ENCODE measurements around the gene GPR78.

The GPR78 gene

DNA sequence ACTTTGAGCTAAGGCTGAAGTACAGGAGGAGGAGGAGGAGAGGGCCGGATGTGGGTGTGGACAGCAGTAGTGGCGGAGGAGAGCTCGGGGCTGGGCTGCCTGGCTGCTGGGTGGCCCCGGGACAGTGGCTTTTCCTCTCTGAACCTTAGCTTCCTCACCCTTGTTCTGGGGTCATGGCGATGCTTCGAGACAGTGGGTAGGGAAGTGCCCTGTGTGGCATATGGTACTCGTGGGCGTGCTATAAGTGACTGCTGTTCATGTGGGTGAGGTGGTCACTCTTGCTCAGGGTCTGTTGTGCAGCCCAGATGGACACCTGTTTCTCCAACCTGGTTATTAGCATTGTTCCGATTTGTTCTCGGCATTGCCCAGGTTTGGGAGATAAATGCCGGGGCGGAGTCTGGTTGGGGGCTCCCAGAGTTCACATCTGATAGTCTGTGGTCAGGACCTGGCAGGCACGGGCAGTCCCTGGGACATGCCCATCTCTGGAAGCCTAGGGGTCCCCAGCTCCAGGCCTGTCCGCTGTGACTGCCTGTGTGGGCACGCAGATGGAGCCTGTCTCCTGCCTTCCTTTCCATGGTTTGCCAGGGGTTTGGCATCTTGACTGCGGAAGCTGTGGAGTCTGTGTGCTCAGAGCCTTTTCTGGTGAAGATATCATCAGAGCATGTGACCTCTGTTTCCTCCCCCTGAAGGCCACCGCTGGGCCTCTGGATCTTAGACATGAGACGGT is 7.4 kb downstream of the GPR78 start:
- no peak for DNase-seq

DNA sequence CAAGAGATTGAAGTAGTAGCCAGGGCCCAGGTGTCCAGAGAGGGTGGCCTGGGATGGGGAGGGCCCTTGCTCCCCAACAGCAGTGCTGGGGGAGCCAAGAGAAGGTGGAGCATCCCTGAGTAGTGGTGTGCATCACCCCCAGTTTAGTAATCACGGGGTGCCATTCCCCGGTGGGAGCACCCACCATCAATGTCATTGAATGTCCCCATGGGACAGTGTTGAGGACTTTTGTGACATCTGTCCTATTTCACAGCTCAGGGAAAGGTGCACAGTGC is 7.9 kb downstream of the GPR78 start:
- DNase-seq = no peak

DNA sequence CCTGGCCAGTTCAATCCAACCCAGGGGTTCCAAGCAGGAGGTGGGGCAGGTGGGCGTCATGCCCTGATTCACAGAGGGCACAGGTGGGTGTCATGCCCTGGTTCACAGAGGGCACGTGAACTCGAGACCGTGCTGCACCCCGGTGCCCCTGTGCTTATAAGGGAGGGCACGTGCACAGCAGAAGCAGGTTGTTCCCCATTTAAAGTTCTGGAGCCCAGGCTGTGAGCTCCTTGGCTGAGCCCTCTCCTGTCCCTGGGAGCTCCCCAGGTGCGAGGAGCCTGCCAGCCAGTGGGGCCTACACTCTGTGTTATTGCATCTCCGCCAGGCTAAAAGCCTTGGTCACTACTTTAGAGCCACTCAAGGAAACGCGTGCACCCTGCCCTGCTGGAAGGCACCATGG is 9.1 kb downstream of the GPR78 start:
- no peak for DNase-seq

DNA sequence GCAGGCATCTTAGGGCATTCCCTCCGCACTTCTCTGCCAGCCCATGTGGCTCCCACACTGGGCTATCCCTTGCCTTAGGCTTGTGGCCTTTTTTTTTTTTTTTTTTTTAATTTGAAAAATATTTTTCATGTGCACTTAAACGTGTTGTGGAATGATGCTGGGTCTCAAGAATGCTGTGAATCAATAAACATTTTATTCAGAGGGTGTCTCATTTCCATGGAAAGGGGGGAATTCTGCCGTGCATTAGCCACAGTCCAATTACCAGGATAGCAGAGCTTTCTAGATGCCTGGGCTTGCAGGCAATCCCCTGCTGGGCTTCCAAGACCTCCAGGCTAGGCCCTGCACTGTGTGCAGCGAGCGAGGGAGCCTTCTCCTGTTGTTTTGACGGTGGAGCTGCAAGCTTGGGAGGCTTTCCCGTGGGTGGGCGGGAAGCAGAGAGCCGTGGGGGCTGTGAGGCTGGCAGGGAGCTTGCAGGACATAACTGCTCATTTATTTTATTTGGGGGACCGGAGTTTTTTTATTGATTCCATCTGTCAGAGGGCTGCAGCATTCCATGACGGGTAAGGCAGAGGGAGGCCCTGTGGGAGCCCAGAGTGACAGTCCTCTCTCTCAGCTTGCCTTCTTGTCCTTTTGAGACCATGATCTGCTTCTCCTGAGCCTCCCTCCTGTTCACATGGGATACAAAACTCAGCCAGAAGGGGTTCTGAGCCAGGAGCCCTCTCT is 9.8 kb downstream of the GPR78 start:
- DNase-seq = no peak

DNA sequence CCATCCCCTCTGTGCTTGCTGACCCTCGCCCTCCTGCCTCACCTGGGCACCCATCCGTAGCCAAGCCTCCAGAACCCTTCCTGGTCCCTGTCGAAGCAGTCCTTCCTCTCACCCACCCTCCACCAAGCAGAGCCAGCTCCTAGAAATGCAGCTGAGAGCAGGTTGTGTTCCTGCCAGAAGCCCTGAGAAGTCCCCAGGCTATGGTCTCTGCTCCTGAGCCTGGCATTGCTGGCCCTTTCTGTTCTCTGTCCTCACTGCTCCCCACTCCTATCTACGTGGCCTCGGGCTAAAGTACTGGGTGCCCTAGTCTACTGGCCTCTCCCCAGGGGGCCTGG is 10.3 kb downstream of the GPR78 start:
- DNase-seq = no peak

DNA sequence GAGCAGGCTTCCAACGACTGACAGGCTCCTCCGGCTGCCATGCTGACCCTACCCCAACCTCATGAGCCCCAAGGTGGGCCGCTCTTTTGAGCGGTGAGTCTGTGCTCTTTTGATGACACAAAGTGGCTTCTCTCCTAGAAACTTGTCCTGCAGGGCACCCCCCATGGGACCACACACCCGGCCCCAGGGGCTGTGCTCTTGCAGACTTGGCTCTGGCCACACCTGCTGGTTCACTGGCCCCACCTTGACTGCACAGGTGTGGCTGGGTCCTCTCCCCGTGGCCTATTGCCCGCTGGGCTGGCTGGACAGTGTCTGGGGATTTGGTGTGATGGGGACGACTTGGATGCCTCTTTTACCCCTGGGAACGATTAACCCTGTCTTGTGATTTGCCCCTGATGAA is 10.9 kb downstream of the GPR78 start:
- DNase-seq = no peak

DNA sequence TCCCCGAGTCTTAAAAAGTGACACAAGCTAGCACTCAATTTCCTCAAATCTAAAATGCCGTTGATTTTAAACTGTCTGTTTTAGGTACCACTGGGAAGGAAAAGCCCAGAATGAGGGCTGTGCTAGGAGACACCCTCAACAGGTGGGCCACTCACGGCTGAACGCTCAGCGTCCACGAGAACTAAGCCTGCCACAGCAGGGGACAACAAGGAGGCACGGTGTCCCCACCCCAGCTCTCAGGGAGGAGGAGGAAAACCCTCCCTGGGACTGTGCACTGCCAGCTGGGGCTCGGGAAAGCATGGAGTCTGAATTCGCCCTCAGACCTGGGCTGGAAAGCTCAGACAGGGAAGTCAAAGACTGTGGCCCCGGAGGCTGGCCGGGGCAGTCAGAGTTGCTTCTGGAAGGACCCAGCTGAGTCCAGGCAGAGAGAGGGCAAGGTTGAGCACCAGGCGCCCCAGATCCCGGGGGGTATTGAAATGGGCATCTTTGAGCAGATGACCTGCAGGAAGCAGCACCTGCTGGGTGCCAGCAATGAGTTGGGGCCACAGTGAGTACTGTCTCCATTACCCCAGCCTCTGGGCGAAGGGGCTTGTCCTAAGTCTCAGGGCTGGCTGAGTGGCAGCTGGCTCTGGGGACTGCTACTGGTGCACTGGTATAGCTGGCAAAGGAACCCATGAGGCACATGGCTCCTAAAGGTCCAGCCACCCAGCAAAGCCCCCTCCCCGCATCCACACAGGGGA is 11.6 kb downstream of the GPR78 start:
- DNase-seq = no peak

DNA sequence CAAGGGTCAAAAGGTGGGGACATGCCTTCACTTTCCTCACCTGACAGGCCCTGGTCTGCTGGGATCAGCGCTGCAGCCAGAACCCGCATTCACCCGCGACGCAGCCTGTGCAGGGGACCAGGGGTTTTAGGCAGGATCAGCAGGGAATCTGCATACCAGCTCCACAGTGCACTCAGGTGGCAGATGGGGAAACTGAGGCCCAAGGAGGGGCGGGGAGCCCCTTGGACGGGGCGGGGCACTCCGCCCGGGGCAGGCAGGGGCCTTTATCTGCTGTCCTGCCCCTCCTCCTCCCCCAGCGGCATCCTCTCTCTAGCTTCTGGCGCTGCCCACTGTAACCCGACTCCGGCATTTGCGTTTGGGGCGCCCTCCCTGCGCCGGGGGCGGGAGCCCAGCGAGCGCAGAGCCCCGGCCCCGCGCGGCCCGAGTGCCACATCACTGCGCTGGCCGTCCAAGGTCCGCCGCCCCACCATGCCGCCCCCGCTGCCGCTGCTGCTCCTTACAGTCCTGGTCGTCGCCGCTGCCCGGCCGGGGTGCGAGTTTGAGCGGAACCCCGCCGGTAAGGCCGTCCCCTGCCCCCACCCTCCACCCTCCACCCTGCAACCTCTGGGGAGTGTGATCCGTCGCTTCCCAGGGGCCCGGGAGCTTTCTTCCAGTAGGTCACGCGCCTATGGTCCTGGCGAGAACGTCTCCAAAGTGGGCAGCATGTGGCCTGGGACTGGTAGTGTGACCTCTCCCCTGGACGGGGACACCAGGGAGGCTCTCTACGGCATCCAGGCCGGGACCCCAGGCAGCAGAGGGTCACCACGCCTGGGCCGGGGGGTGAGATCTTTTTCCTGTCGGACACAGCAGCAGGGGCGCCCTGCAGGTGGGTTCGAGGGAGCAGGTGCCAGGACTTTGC is 12.4 kb downstream of the GPR78 start, which contains the start of gene CPZ:
Gene CPZ, plus strand, starts transcription at position 400 of the 898 bp plus-strand sequence. Its CDS starts 69 bp downstream, at position 469.
- DNase-seq = no peak

DNA sequence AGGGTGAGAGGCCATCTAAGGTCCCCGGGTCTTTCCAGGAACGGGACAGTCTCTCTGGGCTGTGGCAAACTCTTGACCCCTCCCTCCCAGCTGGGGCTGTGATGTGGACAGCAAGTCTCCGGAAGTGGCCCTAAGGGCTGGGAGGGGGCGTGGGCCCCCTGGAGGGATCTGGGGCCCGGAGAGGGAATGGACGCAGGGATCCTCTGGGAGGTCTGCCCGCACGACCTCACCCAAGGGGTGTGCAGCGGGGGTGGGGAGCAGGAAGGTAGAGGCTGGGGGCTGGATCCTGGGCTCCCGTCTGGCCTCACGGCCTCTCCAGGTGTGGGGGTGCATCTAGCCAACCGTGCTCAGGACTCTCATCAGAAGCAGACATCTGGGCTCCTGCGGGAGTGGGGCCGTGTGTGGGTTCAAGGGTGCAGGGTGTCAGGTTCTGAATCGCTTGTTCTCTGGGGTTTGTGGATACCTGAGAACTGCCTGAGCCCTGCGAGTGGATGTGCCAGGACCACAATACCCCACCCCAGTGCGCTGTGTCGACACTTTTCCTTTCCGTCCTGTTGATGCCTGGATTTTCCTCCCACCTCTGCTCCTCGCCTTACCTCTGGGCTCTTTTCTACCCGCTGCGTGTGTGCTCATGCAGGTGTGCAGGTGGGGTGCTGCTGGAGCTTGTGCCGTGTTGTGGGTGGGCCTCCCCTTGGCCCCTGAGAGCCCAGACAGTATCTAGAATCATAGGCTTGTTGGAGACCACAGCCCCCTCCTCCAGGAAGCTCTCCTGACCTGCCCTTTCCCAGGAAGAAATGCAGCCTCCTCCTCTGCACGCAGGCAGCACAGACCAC is 13.3 kb downstream of the GPR78 start:
- no peak for DNase-seq

DNA sequence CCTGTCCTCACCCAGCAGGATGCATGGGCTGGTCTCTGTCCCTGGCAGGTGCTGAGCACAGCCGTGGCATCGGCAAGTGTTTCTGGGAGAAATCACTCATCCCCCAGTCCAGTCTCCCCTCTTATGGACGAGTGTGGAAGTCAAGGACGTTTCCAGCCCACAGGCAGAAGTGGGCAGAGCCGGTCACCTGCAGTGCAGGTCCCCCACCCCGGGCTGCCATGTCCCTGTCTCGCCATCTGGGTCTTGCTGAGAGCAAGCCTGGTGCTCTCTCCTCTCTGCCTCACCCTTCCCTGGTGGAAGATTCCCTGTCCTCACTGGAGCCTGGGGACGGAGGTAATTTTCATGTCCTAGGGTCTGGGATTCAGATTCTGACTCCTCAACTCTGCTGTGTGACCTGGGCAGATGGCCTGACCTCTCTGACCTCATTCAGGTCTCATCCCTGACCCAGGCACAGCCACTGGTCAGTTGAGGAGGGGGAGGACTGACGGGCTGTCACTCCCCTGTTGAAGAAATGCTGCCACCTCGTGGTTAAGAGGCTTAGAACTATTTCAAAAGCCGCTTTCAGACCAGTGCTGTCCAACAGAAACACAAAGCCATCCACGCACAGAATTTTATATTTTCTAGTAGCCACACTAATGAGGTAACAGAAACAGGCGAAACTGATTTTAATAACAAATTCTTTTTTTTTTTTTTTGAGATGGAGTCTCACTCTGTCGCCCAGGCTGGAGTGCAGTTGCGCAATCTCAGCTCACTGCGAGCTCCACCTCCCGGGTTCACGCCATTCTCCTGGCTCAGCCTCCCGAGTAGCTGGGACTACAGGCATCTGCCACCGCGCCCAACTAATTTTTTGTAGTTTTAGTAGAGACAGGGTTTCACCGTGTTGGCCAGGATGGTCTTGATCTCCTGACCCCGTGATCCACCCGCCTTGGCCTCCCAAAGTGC is 14.2 kb downstream of the GPR78 start:
- DNase-seq = peak; percentile 40

DNA sequence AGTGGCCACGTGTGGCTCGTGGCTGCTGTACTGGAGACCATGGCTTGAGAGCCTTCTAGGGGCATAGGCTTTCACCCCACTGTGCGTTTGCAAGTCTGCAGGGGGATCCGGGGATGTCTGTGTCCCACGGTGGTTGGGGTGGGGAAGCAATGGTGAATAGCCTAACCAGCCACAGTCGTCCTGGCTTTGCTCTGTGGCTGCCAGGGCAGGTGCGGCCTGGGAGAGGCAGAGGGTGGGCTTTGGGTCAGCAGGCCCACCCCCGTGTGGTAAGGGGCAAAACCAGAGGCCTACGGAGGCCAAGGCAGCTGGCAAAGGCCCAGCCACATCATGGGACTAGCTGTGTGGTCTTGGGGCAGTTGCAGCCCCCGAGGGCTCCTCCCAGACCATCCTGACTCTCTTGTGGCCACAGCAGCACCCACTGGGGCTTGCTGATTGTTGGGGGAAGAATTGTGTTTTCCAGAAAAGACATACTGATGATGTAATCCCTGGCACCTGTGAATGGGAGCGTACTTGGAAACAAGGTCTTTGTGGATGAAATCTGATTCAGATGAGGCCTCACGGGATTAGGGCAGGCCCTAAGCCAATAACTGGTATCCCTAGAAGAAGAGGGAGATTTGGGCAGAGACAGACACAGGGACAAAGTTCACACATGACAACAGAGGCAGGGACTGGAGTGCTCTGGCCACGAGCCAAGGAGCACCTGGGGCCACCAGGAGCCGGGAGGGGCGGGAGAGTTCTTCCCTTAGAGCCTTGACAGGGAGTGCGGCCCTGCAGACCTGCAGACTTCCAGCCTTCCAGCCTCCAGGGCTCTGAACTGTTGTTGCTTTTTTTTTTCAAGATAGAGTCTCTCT is 15.3 kb downstream of the GPR78 start:
- no peak for DNase-seq

DNA sequence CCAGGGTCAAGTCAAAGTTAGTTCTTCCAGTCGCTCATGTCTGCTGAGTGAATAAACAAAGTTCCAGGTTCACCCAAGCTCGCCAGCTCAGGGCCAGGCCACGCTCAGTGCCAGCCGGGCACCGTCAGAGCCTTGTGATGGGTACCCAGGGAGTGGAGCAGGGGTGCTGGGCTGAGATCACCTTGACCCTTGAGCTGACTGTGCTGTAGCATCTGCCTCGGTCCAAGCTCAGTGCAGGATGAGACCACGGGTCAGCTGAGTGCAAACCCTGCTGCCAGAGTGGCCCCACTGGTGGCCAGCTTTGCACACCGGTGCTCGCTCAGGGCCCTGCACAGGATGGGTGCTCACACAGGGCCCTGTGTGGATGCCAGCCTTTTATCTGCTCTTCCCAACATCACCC is 16.7 kb downstream of the GPR78 start:
- DNase-seq = no peak

DNA sequence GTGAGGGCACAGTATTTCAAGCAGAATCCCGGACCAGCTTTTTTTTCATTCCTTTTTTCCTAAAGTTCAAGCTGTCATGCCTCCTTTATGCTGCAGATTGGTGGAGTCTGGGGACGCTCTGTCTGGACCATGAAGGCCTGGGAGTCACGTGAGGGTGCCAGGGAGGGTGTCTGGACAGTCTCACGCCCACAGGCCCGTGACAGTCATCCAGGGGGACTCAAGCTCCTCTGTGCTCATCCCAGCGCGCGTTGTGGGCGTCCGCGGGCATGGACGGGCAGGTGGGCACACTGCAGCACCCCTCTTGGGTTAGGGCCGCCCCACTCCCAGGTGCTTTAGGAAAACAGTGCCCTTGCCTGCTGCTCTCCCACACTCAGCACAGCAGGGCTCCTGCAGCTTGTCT is 17.1 kb downstream of the GPR78 start:
- no peak for DNase-seq

DNA sequence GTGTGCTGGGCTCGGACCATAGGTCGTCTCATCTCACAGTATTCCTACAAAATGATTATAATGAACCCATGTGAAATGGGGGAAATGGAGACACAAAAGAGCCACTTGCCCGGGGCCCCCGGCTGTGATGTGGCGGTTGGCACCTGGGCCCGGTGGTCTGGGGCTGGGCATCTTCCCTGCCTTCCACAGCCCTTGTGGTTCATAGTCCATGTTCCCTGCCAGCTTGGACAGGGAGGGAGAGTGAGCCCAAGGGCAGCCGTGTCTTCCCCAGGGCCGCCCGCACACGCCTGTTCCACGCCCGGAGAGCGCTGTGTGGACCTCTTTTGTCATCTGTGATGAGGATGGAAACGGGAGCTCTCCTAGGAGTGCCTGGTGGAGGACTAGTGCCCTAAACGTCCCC is 17.6 kb downstream of the GPR78 start:
- no peak for DNase-seq

DNA sequence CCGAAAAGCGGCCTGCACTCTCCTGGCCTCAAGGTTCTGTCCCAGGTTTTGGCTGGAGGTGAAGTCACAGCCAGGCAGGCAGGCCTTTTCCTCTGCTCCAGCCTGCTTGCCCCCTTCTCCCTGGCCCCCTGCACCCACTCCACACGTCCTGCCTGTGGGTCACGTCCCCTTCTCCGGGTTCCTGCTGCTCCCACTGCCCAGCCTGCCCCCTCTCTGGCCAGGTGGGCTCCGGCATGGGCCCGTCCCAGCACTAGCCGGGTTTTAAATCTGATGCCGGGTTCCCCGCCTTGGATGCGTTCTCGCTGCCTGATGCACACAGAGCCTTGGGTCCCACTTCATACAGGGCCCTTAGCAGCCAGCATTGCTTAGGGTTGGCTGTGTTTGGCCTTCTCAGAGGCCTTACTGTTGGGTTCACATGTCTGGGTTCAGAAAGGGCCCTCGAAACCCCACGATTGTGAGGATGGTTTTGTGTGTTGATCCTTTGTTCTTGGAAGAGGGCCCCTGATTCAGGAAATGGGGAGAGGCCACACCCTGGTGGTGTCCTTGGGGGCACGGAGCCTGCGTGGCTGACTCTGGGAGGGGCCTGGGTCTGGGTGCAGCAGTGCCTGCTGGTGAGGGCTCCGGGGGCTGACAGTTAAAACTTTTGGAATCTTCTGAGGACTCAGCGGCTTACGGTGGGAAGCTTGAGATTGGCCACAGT is 18.3 kb downstream of the GPR78 start:
- DNase-seq = no peak

DNA sequence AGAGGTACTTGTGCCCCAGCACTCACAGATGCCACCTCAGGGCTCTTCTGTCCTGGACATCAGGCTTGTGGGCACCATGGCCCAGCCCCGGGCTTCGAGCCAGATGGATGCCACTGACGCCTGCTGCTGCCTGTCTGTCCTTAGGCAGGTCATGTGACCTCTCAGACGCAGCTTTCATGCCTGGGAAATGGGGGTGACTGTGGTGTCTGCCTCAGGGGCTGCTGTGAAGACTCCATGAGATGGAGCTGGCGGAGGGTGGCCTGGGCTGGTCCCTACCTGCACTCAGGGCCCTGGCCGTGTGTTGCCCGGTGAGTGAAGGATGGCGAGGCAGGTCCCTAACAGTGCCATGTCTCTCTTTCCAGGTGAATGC is 18.9 kb downstream of the GPR78 start:
- no peak for DNase-seq

DNA sequence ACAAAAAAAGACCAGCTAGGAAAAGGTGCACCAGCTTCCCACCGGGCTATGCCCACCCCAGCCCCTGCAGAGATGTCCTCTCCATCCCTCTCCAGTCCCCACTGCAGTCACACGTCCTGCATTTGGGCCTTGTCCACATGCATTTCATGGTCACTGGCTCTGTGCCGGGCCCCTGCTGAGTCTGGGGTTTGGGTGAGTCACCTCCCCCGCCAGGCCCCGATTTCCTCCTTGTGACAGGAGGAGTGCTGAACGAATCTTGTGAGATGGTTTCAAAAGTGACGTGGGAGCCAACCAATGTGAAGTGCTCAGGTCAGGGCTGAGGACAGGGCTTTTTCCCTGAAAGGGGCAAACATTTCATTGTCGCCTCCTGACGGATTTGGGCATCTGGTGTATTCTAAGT is 19.5 kb downstream of the GPR78 start:
- DNase-seq = no peak

DNA sequence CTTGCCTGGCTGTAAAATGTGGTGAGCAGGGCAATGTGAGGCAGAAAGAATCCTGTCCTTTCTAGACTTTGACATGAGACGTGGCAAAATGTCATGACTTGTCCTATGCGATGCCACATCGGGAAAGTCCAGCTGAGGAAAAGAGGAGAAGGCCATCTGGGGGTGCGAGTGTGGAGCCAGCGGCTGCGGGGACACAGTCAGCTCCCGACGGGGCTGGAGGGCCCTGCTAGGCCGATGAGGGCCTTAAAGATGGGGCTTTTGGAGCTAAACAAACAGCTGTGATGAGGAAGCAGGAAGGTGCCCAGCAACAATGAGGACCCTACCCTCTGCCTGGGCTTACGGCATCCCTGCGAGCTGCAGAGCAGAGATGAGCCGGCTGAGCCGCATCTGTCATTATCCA is 20.1 kb downstream of the GPR78 start:
- no peak for DNase-seq

DNA sequence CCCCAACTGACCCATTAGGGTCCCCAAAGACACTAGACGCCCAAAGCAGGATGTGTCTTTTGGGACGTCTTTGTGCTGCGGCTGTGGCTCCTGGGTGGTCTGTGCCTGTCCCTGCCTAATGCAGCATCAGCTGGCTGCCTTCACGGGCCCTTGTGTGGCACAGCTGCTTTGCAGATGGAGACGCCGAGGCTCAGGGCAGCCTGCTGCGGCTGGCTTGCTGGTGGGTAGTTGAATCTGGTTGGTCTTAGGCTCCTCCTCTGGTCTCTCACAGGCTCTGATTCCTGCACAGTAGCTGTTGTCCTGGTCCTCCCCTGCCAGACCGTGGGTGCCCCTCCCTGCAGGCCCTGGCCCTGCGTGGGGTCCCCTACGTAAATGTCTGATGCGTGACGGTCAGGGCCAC is 20.5 kb downstream of the GPR78 start:
- DNase-seq = no peak

DNA sequence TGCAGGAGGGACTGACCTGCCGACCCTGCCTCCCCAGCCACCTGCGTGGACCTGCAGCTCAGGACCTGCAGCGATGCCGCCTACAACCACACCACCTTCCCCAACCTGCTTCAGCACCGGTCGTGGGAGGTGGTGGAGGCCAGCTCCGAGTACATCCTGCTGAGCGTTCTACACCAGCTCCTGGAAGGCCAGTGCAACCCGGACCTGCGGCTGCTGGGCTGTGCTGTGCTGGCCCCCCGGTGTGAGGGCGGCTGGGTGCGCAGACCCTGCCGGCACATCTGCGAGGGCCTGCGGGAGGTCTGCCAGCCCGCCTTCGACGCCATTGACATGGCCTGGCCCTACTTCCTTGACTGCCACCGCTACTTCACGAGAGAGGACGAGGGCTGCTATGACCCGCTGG is 20.9 kb downstream of the GPR78 start:
- DNase-seq = no peak

Measured in stimulated activated CD4-positive, alpha-beta T cell treated with anti-CD3 and anti-CD28 coated beads, Interleukin-15, amount 100 ng/mL, for 24 hours (primary cell).